ENCODE results near the gene QRICH1.
A peak's percentile ranks its signal among the peaks of the same experiment; 100 is the strongest.

Gene QRICH1

GRCh38 chr3:49112262-49112661 lies 18.4 kb upstream of the QRICH1 start:
- no peak for DNase-seq

GRCh38 chr3:49111347-49111746 lies 17.5 kb upstream of the QRICH1 start:
- no peak for DNase-seq

GRCh38 chr3:49110780-49111179 lies 16.9 kb upstream of the QRICH1 start:
- no peak for DNase-seq

GRCh38 chr3:49108346-49108745 lies 14.5 kb upstream of the QRICH1 start:
- DNase-seq = no peak

- peak; percentile 87 for DNase-seq
Observed at GRCh38 chr3:49104427-49105291, 10.8 kb upstream of the QRICH1 start, which contains the start of gene QARS1. Gene QARS1 (minus strand): TSS chr3:49104757. CDS start chr3:49104733, 24 bp downstream.

- no peak for DNase-seq
Observed at GRCh38 chr3:49104052-49104426, 10.2 kb upstream of the QRICH1 start.

GRCh38 chr3:49100046-49100615 lies 6.3 kb upstream of the QRICH1 start:
- no peak for DNase-seq

GRCh38 chr3:49098910-49099630 lies 5.2 kb upstream of the QRICH1 start:
- no peak for DNase-seq

GRCh38 chr3:49098429-49098828 lies 4.6 kb upstream of the QRICH1 start:
- DNase-seq = no peak

- peak; percentile 69 for DNase-seq
Observed at GRCh38 chr3:49092938-49093852, 676 bp downstream of the QRICH1 start.

- DNase-seq = no peak
Observed at GRCh38 chr3:49081429-49081828, 12.4 kb downstream of the QRICH1 start.

- no peak for DNase-seq
Observed at GRCh38 chr3:49079270-49079669, 14.6 kb downstream of the QRICH1 start.

GRCh38 chr3:49076646-49077045 lies 17.2 kb downstream of the QRICH1 start:
- no peak for DNase-seq

GRCh38 chr3:49076116-49076515 lies 17.8 kb downstream of the QRICH1 start:
- no peak for DNase-seq

GRCh38 chr3:49058011-49058410 lies 35.9 kb downstream of the QRICH1 start:
- no peak for DNase-seq

GRCh38 chr3:49057268-49057667 lies 36.6 kb downstream of the QRICH1 start:
- DNase-seq = no peak

- no peak for DNase-seq
Observed at GRCh38 chr3:49054344-49054862, 39.5 kb downstream of the QRICH1 start.

GRCh38 chr3:49053543-49053942 lies 40.3 kb downstream of the QRICH1 start:
- DNase-seq = no peak

GRCh38 chr3:49035281-49035680 lies 58.6 kb downstream of the QRICH1 start:
- DNase-seq = no peak

- DNase-seq = no peak
Observed at GRCh38 chr3:49034650-49035049, 59.2 kb downstream of the QRICH1 start.

- DNase-seq = no peak
Observed at GRCh38 chr3:49032646-49033304, 61.1 kb downstream of the QRICH1 start.

GRCh38 chr3:49030321-49030720 lies 63.5 kb downstream of the QRICH1 start:
- DNase-seq = no peak
